ENCODE measurements around the gene IKZF3.

DNA sequence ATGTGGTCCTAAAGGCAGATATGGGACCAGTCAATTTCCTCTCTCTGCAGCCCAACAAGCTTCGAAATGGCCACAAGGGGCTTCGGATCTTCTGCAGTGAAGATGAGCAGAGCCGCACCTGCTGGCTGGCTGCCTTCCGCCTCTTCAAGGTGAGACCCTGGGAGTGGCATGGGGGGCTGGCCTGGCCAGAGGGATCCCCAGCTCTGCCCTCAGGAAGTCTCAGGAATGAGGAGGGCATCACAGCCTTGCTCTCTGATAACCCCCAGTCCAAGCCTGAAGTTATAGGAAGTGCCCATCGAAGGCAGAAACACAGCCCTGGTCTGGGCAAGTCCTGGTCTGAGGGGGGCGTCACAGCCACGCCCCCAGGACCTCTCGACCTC is 119.3 kb downstream of the IKZF3 start:
- TF ChIP-seq CTCF (IDR thresholded peaks at IDR 0.05), result no peak
- no peak for TF ChIP-seq POLR2A (IDR thresholded peaks at IDR 0.05)

All from right lobe of liver (tissue), 4 donors.